ENCODE measurements around the gene VAT1L.

Gene VAT1L

DNA sequence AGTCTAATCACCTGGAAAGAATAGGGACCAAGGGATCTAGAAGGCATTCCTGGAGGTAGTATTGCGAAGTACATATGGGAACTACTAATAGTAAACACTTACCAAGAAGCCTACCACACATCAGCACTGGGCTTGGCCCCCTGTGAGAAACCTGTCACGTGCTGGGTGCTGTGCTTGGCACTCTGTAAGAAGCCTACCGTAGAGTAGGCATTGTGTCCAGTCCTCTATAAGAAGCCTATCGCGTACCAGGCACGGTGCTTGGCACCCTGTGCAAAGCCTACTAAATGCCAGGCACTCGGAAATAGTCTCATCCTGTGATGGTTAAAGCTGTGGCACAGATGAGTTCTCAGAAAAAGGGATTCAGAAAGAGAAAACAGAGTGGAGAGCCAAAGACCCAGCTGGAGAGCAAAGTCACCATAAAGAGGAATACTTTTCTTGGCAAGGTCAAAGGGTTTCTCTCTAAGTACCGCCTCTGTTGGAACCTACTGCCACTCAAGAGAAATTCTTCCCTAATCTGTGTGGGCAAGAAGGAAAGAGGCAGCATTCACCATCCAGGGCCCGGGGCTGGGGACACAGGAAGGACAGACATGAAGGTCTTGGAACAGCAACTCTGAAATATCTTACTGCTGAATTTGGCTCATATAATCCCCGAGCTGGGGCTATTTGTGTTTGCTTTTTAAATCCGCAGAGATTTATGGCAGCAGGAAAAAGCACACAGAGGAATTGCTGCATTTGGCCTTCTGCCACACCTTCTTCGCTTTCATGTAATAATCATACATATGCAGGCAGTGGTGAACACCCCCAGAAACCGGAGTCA lies 81.8 kb downstream of the VAT1L start:
- DNase-seq = no peak

DNA sequence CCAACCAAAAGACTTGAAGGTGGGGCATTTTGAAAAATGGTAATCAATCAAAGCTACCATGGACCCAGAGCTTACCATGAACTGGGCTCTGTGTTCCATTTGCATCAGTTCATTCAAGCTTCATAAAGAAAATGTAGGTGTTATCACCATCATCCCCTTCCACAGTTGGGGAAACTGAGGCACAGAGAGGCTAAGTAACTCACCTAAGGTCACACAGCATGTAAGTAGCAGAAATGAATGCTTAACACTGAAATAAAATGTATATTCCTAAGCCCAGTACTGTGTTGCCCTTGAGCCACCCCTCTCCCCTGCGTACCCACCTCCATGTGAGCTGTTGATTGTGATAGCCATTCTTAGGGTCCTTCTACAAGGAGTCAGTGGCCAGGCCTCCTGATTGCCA lies 83.6 kb downstream of the VAT1L start:
- no peak for DNase-seq

DNA sequence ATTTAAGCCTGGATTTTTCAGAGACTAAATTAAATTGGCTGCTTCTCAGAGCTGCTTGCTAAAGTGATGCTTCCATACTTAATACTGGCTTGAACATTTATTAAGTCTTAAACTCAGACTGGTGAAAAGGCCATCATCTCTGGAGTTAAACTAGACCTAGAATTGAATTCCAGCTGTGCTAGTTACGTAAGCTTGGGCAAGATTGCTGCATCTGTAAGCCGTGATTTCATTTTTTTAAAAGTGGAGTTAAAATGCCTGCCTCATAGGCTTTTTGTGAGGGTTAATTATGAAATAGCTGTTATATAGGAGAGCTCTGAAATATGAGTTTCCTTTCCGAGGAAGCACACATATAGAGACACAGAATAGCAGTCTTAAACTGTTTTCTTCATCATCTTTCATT lies 84.7 kb downstream of the VAT1L start:
- DNase-seq = no peak

DNA sequence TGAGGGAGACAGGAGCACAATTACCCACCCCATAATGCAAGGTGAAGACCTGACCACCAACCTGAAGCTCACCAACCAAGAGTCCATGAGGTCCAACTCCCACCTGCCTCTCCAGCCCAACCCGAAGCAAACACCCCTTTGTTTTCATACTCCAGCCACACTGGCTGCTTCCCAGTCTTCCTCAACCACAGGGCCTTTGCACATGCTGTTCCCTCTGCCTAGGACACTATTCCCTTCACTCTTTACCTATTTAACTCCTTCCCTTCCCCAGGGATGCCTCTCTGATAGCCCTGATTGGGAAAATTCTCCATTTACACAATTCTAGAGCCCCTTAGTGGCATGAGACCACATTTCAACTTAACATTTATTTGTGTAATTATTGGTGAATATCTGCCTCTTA lies 86.0 kb downstream of the VAT1L start:
- DNase-seq = no peak

DNA sequence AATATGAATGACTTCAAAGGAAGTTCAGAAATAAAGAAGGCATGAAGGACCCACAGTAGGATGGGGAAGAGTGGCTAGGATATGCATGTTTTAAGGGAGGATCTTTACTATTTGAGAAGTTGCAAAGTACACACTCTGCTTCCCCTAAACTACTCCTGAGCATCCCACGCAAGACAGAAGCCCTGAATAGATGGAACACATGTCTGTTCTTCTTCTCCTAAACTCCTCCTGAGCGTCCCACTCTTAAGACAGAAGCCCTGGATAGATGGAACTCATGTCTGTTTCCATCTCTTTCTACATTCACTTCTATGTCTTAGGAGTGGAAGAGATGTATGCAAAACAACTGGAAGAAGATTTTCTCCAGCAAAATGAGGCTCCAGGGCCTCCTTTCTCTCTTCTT lies 88.4 kb downstream of the VAT1L start:
- no peak for DNase-seq

DNA sequence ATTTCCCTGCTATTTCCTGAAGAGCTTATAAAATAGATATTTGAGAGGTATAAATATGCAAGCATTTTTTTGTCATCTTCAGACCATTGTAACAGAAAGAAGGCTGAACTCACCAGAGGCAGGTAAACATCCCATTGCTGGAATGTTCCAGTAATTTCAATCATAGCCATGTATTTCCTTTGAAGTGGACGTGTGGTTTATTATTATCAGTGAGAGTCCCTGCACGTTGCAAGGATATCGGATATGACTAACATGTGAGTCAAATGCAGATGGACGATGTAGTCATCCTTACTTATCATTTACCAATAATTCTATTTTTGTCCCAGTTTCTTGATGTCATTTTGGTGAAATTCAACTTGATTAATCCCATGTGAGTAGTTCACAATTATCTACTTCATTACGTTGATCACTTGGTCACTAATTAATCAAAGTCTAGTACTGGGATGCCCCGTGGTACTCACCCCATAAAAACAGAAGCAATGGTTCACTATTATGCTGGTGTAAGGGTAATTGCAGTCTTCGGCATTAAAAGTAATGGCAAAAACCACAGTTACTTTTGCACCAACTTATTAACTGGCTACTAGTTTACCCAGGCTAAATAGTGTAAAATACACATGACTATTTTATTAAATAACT lies 89.5 kb downstream of the VAT1L start:
- no peak for DNase-seq

DNA sequence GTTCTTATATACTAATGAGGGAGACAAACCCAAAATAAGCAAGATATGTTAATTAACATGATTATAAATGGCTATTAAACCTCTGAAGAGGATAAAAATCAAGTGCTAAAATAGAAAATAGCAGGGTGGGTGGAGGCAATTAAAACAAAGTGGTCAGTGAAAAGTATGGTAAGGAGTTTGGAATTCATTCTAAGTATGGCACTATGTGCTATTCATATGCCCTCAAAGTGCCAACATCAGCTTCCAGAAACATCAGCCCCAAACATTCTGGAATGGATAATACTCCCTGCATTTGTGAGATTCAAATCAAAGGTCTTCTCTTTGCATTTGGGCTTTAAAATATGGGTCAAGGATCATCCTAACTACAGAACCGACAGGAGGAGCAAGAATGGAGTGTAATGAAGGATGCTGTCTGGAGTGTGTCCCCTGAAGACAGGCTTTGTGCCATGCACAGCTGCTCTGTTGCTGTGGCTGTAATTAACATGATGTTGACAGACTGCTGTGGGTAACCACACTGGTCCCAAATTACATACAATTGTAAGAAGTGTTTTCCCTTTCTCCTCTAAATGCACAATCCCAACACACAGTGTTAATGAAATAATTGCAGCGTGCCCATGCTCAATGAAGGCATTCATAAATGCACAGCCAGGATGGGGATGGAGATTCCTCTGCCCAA lies 93.1 kb downstream of the VAT1L start:
- no peak for DNase-seq

DNA sequence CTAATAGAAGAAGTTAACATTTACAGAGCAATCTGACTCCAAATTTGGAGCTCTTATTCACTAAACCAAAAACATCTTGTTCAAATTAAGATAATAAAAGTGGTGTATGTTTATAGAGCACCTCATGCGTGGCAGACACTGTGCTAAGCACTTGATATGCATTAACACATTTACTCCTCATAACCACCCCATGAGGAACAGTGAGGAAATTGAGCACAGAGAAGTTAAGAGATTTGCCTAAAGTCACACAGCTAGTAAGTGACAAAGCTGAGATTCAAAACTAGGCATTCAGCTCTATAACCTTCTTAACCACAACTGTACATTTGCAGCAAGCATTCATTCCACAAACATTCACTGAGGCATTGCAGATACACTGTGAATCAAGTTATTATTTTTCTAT lies 94.0 kb downstream of the VAT1L start:
- DNase-seq = no peak

DNA sequence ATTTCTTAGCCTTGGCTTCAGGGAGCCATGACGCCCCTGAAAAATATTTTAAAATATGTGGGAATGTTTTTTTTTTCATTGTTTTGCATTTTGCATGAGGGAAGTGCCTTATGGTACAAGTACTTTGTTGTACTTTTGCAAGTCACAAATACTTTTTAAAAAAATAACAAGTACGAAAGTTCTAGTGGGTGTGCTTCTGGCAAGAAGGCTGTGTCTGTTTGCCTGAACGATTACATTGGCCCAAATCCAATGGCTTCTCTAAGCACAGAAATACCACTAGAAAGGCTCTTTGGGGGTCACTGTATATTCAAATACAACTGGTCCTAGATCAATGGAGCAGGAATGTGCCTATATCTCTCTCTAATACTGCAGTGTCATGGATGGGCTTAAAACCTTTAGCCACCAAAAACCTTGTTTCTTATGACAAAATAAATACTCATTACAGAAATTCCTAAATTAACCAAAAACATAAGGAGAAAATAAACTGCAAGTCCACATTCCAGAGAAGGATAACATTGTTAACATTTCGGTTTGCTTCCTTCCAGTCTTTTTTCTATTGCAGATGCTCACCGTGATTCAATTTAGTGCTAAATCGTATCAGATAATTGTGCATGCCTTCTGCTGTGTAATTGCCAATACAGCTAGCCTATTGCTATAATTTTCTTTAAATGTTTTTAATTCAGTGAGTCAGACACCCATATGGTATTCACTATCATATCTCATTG lies 97.4 kb downstream of the VAT1L start:
- no peak for DNase-seq

DNA sequence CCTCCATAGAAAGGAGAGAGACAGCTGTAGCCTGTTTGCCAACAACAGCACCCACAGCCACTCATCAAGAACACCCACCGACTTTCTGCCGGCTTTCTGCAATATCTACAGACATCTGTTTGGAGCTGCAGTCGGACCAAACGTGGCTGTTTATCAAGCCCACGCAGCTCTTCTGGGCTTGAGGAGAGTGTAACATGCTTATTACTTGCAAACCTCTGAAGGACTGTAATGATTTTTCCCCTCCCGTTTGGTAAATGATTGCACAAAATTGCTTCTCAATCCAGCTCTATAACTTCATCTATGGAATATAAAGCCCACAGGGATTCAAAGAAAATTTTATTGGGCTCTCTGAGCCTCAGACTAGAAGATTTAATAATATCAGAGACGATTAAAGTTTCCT lies 100.5 kb downstream of the VAT1L start:
- no peak for DNase-seq

DNA sequence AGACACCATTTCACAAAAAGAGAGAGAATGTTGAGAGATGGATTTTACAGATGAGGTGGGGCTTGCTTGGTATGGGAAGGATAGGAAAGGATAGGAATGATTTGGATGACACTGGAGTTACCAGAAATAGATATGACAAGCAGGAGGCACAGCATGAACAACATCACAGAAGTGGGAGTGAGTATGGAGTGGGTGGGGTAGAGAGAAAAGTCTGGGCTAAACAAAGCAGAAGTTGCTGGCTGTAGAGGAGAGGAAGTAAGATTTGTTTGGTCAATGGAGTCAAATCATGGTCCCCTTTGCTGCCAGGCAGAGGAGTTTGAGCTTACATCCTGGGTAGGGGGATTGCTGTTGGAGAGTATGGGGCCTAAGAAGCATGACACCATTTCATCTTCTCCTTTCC lies 101.7 kb downstream of the VAT1L start:
- no peak for DNase-seq

DNA sequence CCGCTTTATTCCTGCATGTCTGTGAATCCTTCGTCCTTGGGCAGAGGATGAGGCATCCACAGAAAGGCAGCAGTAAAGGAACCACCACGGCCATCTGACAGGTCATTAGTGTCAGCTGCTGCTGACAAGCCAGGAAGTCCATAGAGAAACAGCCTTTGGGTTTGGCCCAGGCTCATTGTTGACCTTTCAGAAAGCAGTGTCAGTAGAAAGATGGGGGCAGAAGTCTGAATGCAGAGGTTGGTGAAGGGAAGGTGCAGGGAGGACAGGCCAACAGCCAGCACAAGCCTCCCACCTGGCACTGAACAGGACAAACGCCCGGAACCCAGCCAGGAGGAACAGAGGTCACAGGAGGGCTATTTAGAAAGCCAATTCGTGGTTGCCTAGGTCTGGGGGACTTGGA lies 105.8 kb downstream of the VAT1L start:
- DNase-seq = no peak

DNA sequence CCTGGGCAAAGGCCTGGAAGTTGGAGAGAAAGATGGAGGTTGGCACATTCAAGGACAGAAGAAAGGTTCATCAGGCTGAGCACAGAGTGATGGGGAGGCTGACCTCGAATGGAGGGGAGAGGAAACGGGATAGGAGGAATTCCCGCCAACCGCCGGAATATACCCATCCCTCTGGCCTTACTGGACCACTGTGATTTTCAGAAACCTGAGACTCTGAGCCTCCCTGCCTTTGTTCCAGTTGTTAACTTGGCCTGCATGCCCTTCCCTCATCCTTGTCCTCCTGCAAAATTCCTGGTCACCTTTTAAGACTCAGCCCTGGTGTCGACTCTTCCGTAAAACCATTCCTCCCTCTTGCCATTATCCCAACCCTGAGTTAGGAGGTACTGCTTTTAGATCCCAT lies 107.6 kb downstream of the VAT1L start:
- DNase-seq = no peak

DNA sequence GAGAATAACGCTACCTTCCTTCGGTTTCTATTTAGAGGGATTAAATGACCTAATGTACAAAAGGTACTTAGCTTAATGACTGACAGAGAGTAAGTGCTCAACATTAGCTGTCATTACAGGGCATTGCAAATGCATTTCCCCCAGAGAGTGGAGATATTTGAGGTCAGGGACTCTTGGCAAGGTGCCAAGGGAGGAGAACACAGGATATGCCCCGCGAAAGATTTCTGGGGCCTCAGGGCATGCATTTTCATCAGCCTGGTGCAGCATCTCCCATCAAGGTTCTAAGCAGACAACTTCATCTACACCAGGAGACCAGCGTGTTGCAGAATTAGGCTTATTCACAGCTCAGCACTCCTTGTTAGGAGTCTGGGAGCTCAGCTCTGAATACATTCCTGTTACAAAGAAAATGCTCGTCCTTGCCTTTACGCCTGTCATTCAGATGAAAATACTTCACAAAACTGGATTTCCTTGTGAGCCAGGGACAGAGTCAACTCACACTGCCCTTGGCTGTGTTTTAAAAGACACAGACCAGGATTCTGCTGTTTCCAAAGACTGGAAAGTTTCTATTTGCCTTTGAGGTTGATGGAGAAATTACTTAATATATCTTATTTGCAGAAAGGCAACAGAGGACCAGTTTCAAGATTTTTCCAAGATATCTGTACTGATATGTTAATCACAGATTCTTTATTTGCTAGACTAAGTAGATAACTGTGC lies 108.2 kb downstream of the VAT1L start:
- DNase-seq = no peak

DNA sequence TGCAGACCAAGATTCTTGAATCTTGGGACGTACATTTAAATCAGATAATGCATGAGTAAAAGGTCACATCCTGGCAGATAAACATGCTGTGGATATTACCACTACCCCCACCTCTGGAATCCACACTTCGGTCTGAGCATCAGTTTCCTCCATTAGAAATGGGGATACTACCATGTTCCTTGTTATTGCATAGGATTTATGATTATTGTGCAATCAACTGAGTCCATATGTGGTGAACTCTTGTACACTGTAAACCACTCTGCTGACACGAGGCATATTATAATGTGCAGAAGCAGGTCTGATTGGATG lies 108.7 kb downstream of the VAT1L start:
- no peak for DNase-seq

DNA sequence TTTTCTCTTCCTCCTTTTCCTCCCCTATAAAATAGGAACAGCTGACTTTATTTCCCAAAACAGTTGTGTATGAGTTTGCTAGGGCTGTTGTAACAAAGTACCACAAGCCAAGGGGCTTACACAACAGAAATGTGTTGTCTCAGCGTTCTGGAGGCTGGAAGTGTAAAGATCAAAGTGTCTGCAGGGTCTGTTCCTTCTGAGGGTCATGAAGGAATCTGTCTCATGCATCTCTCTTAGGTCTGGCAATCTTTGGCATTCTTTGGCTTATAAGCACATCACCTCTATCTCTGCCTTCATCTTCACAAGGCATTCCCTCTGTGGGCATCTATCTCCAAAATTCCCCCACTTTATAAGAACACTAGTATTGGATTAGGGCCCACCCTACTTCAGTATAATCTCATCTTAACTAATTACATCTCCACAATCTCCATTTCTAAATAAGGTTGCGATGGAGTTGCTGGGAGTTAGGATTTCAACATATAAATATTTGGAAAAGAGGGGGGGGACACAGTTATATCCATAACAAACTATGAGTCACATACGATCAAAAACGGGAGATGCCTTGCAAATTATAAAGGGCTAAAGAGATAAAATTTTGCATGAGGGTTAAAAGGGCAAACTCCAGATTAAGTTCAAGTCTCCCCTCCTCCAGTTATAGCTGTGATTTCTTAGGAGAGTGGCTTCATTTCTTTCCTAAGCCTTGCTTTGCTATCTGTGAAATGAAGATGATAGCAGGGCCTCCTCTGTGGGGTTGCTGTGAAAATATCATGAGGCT lies 109.7 kb downstream of the VAT1L start:
- DNase-seq = no peak

DNA sequence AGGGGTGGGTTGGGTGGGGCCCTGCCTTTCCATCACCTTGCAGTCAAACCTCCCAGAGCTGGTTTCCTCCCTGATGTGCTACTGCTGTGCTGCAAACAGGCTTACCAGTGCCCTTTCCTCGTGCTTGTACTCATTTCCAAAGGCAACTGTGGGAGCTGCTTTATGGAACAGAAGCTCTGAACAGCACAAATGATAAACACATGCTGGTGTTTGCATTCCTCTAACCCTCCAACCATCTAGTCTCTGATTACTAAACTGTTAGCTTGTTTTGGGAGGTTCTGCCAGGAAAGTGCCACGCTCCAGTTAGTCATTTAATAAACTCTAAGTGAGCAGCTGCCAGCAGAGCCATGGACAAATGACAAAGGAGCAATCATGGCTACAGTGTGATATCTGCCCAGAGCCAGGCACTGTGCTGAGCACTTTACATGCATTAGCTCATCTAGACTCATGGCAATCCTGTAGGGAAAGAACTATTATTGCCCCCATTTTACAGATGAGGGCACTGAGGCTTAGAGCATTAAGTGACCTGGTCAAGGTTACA lies 110.4 kb downstream of the VAT1L start:
- DNase-seq = no peak

DNA sequence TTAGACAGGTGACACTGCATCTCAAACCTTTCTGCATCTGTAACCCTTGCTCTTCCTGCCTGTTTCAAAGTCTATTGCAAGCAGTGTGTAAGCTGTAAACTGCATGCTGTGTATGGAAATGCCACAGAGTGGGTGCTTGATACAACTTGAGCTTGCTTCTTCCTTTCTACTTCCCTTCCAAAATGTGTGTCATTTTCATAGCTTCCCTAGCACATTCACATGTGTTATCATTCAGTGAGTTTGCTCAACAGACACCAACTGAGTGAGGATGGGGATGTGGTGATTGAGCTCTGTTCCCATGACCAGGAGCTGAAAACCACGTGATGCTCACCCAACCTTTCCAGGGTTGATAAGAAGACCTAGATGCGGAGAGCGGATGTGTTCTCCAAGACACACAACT lies 111.1 kb downstream of the VAT1L start:
- no peak for DNase-seq

DNA sequence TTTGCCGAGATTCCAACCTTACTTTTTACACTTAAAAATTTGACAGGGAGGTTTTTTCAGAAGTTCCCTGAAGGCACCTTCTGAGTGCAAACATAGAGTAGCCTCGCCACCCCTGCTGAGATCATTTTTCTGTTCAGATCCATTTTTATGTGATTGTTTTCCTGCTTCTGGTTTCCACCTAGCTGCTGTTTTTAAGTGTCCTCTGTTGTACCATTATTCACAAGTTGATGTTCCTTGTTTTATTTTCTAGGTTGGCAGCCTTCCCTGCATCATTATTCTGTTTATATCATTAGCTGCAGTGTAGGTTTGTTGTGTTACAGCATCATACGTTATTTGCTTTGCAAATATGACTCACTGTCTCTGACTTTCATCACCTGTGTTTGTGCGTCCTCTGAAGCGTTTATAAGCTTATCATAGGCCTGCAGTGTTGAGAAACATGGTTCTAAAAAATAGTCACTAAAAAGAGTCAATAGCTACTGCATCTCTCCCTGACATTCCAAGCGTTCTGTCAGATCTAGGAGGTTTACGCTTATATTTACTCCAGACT lies 117.1 kb downstream of the VAT1L start:
- no peak for DNase-seq

DNA sequence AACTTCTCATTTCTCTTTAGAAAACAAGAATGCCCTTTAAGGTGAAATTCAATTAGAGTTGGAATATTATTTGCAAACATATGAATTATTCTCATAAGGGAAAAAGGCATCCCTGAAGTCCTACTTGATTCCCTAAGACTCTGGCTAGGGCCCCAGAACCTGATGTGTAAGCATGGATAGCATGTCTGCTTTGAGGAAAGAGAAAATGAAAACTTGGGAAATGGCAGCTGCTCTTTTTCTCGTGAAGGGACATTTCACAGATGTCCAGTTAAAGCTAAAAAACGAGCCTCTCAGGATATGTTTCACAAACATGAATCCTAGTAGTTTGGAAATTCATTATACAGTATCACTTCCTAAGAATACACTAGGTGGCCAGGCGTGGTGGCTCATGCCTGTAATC lies 121.7 kb downstream of the VAT1L start:
- DNase-seq = no peak

DNA sequence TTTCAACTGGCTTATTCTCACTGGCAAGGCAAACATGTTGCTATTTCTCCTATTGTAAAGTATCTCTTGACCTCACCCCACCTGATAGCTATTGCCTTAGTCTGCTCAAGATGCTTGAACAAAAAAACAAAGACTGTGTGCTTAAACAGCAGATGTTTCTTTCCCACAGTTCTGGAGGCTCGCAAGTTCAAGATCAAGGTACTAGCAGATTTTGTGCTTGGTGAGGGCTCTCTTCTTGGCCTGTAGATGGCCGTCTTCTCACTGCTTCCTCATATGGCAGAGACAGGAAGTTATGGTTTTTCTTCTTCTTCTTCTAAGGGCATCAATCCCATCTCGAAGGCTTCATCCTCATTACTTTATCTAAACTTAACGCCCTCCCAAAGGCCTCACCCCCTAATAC lies 124.3 kb downstream of the VAT1L start:
- DNase-seq = no peak

All from activated T-cell treated with anti-CD3 and anti-CD28 coated beads for 4 hours (primary cell).